OCI-LY3 (cell line): ENCODE results near the gene LRFN4.

ENCODE experiments used
- H2AFZ ChIP-seq: fragments of 200-600, 300-600 bp; shearing (Covaris generic); 2 replicates; pipeline ENCODE4 v1.6.0; 2014; ENCODE audit warnings: antibody characterized with exemption, low read depth, low read length
- H3K27ac ChIP-seq: fragments of 200-600, 300-600 bp; sonication (generic); 2 replicates; pipeline ENCODE4 v1.5.1; 2014; ENCODE audit warnings: mild to moderate bottlenecking, low read length, moderate library complexity, mixed read lengths
- H3K27me3 ChIP-seq: fragments of 200-600, 300-600 bp; sonication (generic); 2 replicates; pipeline ENCODE4 v1.6.1; 2014; ENCODE audit warnings: low read depth, low read length, mixed read lengths
- H3K36me3 ChIP-seq: fragments of 200-600, 300-600 bp; sonication (generic); replicated peaks from 2 replicates; pipeline ENCODE3; 2014; ENCODE audit warnings: low read depth, low read length, mixed read lengths
- H3K4me1 ChIP-seq: fragments of 300-600, 200-600 bp; sonication (generic); 2 replicates; pipeline ENCODE4 v1.6.1; 2014; ENCODE audit warnings: low read length, mixed read lengths
- H3K4me2 ChIP-seq: fragments of 200-600, 300-600 bp; sonication (generic); 2 replicates; pipeline ENCODE4 v1.6.1; 2014; ENCODE audit warnings: low read length, mixed read lengths
- H3K4me3 ChIP-seq: fragments of 300-600, 200-600 bp; sonication (generic); 2 replicates; pipeline ENCODE4 v1.5.1; 2014; ENCODE audit warnings: antibody characterized with exemption, mild to moderate bottlenecking, low read length, moderate library complexity
- H3K79me2 ChIP-seq: fragments of 300-600, 200-600 bp; shearing (Covaris generic); 2 replicates; pipeline ENCODE4 v1.6.1; 2014; ENCODE audit warnings: mild to moderate bottlenecking, low read length, mixed read lengths
- H3K9ac ChIP-seq: fragments of 300-600, 200-600 bp; shearing (Covaris generic); 2 replicates; pipeline ENCODE4 v1.6.0; 2014; ENCODE audit warnings: mild to moderate bottlenecking, low read length, moderate library complexity
- H3K9me3 ChIP-seq: fragments of 200-600, 300-600 bp; shearing (Covaris generic); 2 replicates; pipeline ENCODE4 v1.6.1; 2014; ENCODE audit warnings: low read length, mixed read lengths; ENCODE audit not compliant: insufficient read depth
- H4K20me1 ChIP-seq: fragments of 200-600, 300-600 bp; sonication (generic); 2 replicates; pipeline ENCODE4 v1.6.1; 2016; ENCODE audit warnings: low read length, mixed read lengths; ENCODE audit not compliant: insufficient read depth
- EZH2phosphoT487 ChIP-seq: fragments of 200-600 bp; shearing (Covaris generic); IDR thresholded peaks from 2 replicates; pipeline ENCODE4 v1.6.1; 2018; ENCODE audit warnings: antibody characterized with exemption, mixed run types, low read depth
- TF ChIP-seq, protein P1 (sequence below): fragments of 200-600, 300-600 bp; sonication (generic); IDR thresholded peaks from 2 replicates; pipeline ENCODE4 v1.5.1; 2014; ENCODE audit warnings: antibody characterized with exemption, low read length, low read depth

The LRFN4 gene

DNA sequence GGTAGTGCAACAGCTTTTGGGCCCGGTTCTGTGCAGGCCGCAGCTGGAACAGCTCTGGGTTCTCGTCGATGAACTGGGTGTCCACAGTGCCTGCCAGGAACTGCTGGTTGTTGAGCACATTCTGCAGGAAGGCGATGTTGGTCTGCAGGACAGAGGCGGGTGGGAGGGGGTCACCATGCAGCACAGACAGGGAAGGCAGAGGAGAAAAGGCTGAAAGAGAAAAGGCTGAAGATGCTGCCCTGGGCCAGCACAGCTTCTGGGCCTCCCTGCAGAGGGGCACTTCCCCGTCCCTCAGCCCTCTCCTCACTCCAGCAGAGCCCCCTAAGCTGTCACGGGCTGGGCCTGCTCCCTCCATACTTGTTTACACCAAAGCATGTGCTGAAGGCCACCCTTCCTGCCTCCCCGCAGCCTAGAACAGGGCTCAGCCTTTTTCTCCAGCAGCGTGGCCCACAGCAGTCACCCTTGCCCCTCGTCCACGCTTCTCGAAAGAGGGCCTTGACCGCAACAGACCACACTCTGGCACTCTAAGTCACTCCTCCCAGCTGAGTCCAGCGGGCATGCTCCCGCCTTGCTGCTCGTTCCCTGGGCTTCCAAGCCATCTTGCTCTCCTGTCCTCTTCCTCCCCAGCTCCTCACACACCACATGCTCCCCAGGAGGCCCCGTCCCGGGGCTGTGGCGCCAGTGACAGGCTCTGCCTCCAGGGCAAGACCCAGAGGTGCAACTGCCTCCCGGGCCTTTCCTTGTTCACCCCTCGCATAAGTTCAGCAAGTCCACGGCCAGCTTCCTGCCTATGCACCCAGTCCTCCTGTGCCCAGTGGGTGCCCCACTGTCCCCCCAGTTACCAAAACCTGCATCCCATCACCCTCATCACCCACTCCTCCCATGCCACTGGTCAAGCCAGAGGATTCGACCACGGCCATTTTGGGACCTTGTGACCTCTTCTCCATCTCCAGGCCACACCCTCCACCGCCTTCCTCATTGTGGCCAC is 3.3 kb upstream of the LRFN4 start:
- no peak for TF ChIP-seq EZH2phosphoT487
- TF ChIP-seq, protein P1, sequence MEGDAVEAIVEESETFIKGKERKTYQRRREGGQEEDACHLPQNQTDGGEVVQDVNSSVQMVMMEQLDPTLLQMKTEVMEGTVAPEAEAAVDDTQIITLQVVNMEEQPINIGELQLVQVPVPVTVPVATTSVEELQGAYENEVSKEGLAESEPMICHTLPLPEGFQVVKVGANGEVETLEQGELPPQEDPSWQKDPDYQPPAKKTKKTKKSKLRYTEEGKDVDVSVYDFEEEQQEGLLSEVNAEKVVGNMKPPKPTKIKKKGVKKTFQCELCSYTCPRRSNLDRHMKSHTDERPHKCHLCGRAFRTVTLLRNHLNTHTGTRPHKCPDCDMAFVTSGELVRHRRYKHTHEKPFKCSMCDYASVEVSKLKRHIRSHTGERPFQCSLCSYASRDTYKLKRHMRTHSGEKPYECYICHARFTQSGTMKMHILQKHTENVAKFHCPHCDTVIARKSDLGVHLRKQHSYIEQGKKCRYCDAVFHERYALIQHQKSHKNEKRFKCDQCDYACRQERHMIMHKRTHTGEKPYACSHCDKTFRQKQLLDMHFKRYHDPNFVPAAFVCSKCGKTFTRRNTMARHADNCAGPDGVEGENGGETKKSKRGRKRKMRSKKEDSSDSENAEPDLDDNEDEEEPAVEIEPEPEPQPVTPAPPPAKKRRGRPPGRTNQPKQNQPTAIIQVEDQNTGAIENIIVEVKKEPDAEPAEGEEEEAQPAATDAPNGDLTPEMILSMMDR: no peak
- H3K27me3 ChIP-seq: no peaks in the 10 kb centered on the region
- H3K36me3 ChIP-seq: peaks cover 2% of the 10 kb centered on the region
- no peak overlapping the region for H3K9ac ChIP-seq
- H3K4me2 ChIP-seq: no peak overlapping the region
- no peaks in the 10 kb centered on the region for H3K9me3 ChIP-seq
- H2AFZ ChIP-seq: no peak overlapping the region
- H4K20me1 ChIP-seq: no peaks in the 10 kb centered on the region
- H3K4me3 ChIP-seq: no peak overlapping the region
- no peak overlapping the region for H3K27ac ChIP-seq
- H3K79me2 ChIP-seq: peaks cover 8% of the 10 kb centered on the region
- peaks cover 22% of the 10 kb centered on the region for H3K4me1 ChIP-seq

DNA sequence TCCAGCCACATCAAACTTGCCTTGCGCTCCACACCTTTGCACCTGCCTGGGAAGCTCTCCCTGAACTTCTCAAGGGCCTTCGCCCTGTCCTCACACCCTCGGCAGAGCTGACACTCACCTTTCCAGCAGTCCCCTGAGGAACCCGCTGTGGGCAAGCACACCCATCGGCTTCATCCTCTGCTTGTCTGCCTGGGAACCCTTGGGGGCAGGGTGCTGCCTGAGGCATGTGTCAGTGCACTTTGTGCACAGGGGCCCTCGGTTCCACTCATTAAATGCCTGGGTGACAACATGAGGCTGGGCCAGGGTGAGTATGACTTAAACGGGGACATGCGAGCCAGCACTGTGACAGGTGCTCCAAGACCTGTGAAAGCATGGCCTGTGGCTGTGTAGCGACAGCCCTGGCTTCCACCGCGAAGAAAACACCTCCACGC is 2.6 kb upstream of the LRFN4 start:
- TF ChIP-seq, protein P1: no peak
- no peak for TF ChIP-seq EZH2phosphoT487
- no peak overlapping the region for H3K4me2 ChIP-seq
- no peak overlapping the region for H3K4me3 ChIP-seq
- H3K79me2 ChIP-seq: peaks cover 8% of the 10 kb centered on the region
- H2AFZ ChIP-seq: no peak overlapping the region
- H3K36me3 ChIP-seq: peaks cover 4% of the 10 kb centered on the region
- no peak overlapping the region for H3K9ac ChIP-seq
- H3K4me1 ChIP-seq: peaks cover 22% of the 10 kb centered on the region
- no peaks in the 10 kb centered on the region for H4K20me1 ChIP-seq
- no peaks in the 10 kb centered on the region for H3K27me3 ChIP-seq
- no peaks in the 10 kb centered on the region for H3K9me3 ChIP-seq
- H3K27ac ChIP-seq: no peak overlapping the region

GRCh38 chr11:66854729-66855211 is 2.1 kb upstream of the LRFN4 start:
- no peak overlapping the region for H2AFZ ChIP-seq
- no peak overlapping the region for H3K9ac ChIP-seq
- peaks cover 22% of the 10 kb centered on the region for H3K4me1 ChIP-seq
- no peak overlapping the region for H3K4me3 ChIP-seq
- no peak overlapping the region for H3K4me2 ChIP-seq
- H3K79me2 ChIP-seq: peaks cover 8% of the 10 kb centered on the region
- no peaks in the 10 kb centered on the region for H3K9me3 ChIP-seq
- TF ChIP-seq, protein P1: no peak
- TF ChIP-seq EZH2phosphoT487: no peak
- H3K27ac ChIP-seq: no peak overlapping the region
- H3K27me3 ChIP-seq: no peaks in the 10 kb centered on the region
- H3K36me3 ChIP-seq: peaks cover 4% of the 10 kb centered on the region
- no peaks in the 10 kb centered on the region for H4K20me1 ChIP-seq
